Fibroblast of the conjunctiva (primary cell): ENCODE measurements around the gene JAZF1.
"Not testable (repeated sequence)": the region's sequence is repeated elsewhere in the genome, so short reads cannot be mapped to it uniquely, and the experiment has no call there.

Experiments used
- DNase-seq: peaks from one replicate; pipeline ENCODE4 v3.0.0-alpha.2; 2010; ENCODE audit warnings: low read depth

The JAZF1 gene

GRCh38 chr7:27872356-27873275 is 308.0 kb downstream of the JAZF1 start:
- DNase-seq: no peak

- DNase-seq: no peak
Measured at GRCh38 chr7:27871866-27872265, 308.7 kb downstream of the JAZF1 start.

GRCh38 chr7:27871086-27871485 is 309.5 kb downstream of the JAZF1 start:
- DNase-seq: no peak

GRCh38 chr7:27870595-27870994 is 310.0 kb downstream of the JAZF1 start:
- no peak for DNase-seq

- DNase-seq: no peak
Measured at GRCh38 chr7:27869056-27869455, 311.5 kb downstream of the JAZF1 start.

GRCh38 chr7:27868131-27868550 is 312.5 kb downstream of the JAZF1 start:
- DNase-seq: no peak

- DNase-seq: no peak
Measured at GRCh38 chr7:27866828-27867672, 313.5 kb downstream of the JAZF1 start.

GRCh38 chr7:27866256-27866655 is 314.3 kb downstream of the JAZF1 start:
- no peak for DNase-seq

GRCh38 chr7:27863880-27864279 is 316.7 kb downstream of the JAZF1 start:
- DNase-seq: no peak

- no peak for DNase-seq
Measured at GRCh38 chr7:27861747-27862146, 318.8 kb downstream of the JAZF1 start.

GRCh38 chr7:27860800-27861199 is 319.8 kb downstream of the JAZF1 start:
- DNase-seq: no peak

GRCh38 chr7:27856703-27857485 is 323.7 kb downstream of the JAZF1 start:
- DNase-seq: not testable (repeated sequence)

GRCh38 chr7:27850531-27850930 is 330.1 kb downstream of the JAZF1 start:
- no peak for DNase-seq

GRCh38 chr7:27846388-27846787 is 334.2 kb downstream of the JAZF1 start:
- DNase-seq: no peak

GRCh38 chr7:27843584-27844305 is 336.9 kb downstream of the JAZF1 start:
- no peak for DNase-seq

GRCh38 chr7:27842851-27843250 is 337.7 kb downstream of the JAZF1 start:
- no peak for DNase-seq

GRCh38 chr7:27842094-27842692 is 338.4 kb downstream of the JAZF1 start:
- DNase-seq: no peak

- no peak for DNase-seq
Measured at GRCh38 chr7:27840760-27841364, 339.7 kb downstream of the JAZF1 start.

- DNase-seq: no peak
Measured at GRCh38 chr7:27840313-27840712, 340.3 kb downstream of the JAZF1 start.

- no peak for DNase-seq
Measured at GRCh38 chr7:27839099-27839498, 341.5 kb downstream of the JAZF1 start.

- no peak for DNase-seq
Measured at GRCh38 chr7:27836536-27836935, 344.1 kb downstream of the JAZF1 start.
